Brain microvascular endothelial cell (primary cell): ENCODE measurements around the gene VEGFD.

Experiments used
- DNase-seq: peaks from one replicate; pipeline ENCODE4 v3.0.0-alpha.2; 2020
- H3K27ac ChIP-seq: fragments of 250-450 bp; sonication (Bioruptor Pico); 2 replicates; pipeline ENCODE4 v1.5.1; 2020; ENCODE audit warnings: mild to moderate bottlenecking, moderate library complexity
- H3K27me3 ChIP-seq: fragments of 250-450 bp; sonication (Bioruptor Pico); replicated peaks from 2 replicates; pipeline ENCODE4 v1.5.1; 2020; ENCODE audit warnings: mild to moderate bottlenecking
- H3K36me3 ChIP-seq: fragments of 250-450 bp; sonication (Bioruptor Pico); replicated peaks from 2 replicates; pipeline ENCODE4 v1.5.1; 2020; ENCODE audit warnings: mild to moderate bottlenecking
- H3K4me3 ChIP-seq: 2 replicates; pipeline ENCODE4 v1.5.1; 2011; ENCODE audit warnings: low read depth, mild to moderate bottlenecking, control low read depth, low read length, moderate library complexity
- in situ Hi-C: cut with HindIII; loops from 2 replicates; pipeline ENCODE4 v1.10.0; 2017; ENCODE audit warnings: low sequenced_read_pairs, low pct_ligation_motif_present
- TF ChIP-seq, protein P1 (sequence below): IDR thresholded peaks from 2 replicates; pipeline ENCODE4 v1.5.1; 2011; ENCODE audit warnings: low read depth, mild to moderate bottlenecking, moderate library complexity, low read length, control low read depth, inconsistent platforms; ENCODE audit errors: missing control alignments

The VEGFD gene

DNA sequence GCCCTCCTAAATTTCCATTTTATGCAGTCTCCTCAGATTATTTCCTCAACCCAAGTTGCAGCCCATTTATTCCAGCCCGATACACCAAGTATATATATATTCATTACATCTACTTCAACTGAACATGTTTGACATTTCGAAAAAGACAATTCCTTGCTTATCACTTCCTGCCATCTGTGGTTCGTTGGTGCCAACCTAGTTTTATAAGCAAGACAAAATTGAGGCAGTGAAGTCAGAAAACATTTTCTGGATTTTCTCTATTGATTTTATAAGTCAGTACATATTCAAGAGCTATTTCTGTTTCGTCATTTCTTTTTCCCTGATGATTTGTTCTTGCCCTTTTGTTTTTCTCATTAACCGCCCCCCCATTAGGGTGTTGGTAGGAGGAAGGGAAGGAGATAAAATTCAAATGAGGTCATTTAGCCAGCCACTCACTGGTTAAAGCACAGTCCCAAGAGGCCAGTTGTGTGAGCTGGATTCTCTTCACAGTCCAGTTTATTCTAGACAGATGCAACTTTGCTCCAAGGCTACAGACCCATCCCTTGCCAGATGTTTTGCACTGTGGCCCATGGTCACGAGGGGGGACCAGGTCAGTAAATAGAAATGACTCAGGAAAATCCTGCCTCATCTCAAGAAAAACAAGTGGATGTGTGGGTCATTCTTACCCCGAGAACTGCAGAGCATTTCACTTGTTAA lies 20.3 kb upstream of the VEGFD start:
- H3K27me3 ChIP-seq, result no peaks in the 10 kb centered on the region
- H3K4me3 ChIP-seq, result no peak overlapping the region
- H3K27ac ChIP-seq, result no peak overlapping the region
- TF ChIP-seq, protein P1, sequence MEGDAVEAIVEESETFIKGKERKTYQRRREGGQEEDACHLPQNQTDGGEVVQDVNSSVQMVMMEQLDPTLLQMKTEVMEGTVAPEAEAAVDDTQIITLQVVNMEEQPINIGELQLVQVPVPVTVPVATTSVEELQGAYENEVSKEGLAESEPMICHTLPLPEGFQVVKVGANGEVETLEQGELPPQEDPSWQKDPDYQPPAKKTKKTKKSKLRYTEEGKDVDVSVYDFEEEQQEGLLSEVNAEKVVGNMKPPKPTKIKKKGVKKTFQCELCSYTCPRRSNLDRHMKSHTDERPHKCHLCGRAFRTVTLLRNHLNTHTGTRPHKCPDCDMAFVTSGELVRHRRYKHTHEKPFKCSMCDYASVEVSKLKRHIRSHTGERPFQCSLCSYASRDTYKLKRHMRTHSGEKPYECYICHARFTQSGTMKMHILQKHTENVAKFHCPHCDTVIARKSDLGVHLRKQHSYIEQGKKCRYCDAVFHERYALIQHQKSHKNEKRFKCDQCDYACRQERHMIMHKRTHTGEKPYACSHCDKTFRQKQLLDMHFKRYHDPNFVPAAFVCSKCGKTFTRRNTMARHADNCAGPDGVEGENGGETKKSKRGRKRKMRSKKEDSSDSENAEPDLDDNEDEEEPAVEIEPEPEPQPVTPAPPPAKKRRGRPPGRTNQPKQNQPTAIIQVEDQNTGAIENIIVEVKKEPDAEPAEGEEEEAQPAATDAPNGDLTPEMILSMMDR, result no peak
- in situ Hi-C loops, result no loop called here
- no peak for DNase-seq
- H3K36me3 ChIP-seq, result no peaks in the 10 kb centered on the region

DNA sequence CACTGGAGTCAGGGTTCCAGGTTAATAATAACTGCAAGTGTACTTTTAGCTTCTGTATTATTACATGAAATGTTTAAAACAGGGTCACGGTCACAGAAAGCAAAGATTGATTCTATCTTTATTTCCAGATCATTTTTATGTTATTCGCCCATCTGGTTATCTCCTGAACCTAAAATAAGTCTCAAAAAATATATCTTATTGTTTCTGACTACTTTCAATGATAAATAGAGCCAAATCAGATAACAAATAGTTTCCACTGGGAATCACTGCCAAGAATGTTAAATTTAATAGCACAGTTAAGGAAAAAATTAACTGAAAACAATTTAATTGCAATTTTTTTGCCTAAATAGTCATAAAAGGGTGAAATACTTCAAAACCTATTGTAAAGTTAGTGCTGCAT lies 17.2 kb upstream of the VEGFD start:
- Histone ChIP-seq H3K27ac (no peak overlapping the region), H3K36me3 (no peaks in the 10 kb centered on the region), H3K4me3 (no peak overlapping the region), H3K27me3 (no peaks in the 10 kb centered on the region)
- no peak for DNase-seq
- TF ChIP-seq, protein P1, result no peak
- in situ Hi-C loops, result no loop called here

DNA sequence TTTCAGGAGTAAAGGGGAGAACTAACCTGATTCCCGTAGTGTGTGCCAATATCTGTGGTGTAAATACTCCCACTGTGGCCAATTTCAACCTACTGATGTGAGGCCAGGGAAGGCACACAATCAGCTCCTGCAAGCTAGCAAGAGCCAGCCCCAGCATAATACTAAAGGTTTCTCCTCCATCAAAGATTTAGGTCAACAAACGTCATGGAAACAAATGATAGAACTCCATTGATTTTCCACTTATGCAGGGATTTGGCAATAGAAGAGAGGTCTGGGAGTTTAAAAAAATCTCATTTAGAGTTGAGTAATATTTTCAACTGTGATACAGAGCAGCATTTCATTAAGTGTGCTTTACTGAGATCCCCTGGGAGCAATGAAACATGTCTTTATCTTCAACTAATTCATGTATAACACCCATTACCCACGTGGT lies 15.8 kb upstream of the VEGFD start:
- H3K4me3 ChIP-seq, result no peak overlapping the region

DNA sequence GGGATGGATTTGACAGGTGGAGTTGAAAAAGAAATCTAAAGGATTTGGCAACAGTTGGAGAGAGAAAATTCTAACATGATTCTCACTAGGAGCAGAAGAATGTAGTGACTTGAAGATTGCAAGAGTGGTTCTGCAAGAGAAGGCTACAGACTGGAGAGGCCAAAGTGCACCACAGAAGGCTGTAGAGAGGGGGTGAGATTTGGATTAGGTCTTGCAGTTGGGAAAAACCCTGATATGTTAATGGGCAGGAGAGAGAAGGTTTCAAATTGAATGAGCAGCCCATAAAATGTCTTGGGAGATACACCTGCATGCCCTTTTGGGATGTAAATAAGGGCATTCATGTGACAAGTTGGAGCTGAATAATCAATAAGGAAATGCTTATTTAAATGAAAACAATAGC lies 14.7 kb upstream of the VEGFD start:
- TF ChIP-seq, protein P1, result no peak
- in situ Hi-C loops, result no loop called here

More for the DNA sequence above, 15.8 kb upstream of the VEGFD start:
- TF ChIP-seq, protein P1, result no peak
- no peak overlapping the region for H3K27ac ChIP-seq
- DNase-seq, result no peak
- H3K27me3 ChIP-seq, result no peaks in the 10 kb centered on the region
- in situ Hi-C loops, result no loop called here
- no peaks in the 10 kb centered on the region for H3K36me3 ChIP-seq

DNA sequence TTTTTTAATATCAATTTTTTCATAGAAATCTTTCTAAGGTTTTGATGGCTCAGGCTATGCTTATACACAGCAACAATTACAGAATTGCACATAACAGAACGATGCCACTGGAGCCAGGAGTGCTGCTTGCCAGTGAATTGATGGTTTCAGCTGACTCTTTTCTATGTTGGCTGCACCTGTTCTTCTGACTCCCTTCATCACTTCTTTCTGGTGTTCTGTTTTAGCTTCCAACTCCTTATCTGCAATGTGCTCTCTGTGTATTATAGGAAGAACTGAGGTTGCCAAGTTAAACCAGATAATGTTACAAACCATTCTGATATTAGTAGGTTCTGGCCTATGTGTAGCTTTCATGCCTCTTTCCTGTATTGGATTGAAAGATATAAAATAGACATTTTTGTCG lies 11.6 kb upstream of the VEGFD start:
- DNase-seq, result no peak
- in situ Hi-C loops, result no loop called here
- no peak overlapping the region for H3K4me3 ChIP-seq
- no peaks in the 10 kb centered on the region for H3K27me3 ChIP-seq
- H3K36me3 ChIP-seq, result no peaks in the 10 kb centered on the region
- no peak overlapping the region for H3K27ac ChIP-seq
- TF ChIP-seq, protein P1, result no peak

More for the DNA sequence above, 14.7 kb upstream of the VEGFD start:
- Histone ChIP-seq H3K27ac (no peak overlapping the region), H3K27me3 (no peaks in the 10 kb centered on the region), H3K36me3 (no peaks in the 10 kb centered on the region), H3K4me3 (no peak overlapping the region)
- DNase-seq, result no peak

DNA sequence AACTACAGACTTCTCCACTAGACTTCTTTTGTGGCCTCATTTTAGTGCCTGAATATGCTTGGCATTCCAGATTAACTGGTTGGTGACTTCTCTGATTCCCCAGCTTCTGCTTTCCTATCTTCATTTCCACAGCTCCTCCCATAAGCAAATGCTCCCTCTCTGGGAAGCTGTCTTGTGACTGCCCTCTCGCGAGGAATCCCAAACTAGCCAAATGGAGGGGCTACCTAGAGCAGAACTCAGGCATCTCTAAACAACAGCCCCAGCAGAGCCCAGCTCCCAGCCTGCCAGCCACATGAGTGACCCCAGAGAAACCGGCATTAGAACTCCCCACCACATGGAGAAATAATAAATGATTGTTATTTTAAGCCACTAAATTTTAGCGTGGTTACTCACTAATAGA lies 7.6 kb upstream of the VEGFD start:
- Histone ChIP-seq H3K27ac (no peak overlapping the region), H3K27me3 (no peaks in the 10 kb centered on the region), H3K36me3 (no peaks in the 10 kb centered on the region), H3K4me3 (no peak overlapping the region)
- in situ Hi-C loops, result no loop called here
- DNase-seq, result no peak
- TF ChIP-seq, protein P1, result no peak
